Keratinocyte (primary cell): ENCODE results near the gene SH3PXD2A. TPM values are rescaled to one million over a fixed set of nuclear protein-coding genes. Genes with fewer than 3 reads are reported as not detected.

Source experiments
- DNase-seq: peaks from one replicate; pipeline ENCODE4 v3.0.0-alpha.2; 2011; ENCODE audit warnings: low read depth, missing footprints, low spot score
- FAIRE-seq: peaks from 2 replicates; lab custom pipeline; 2011; peaks lifted over from hg19 to GRCh38; lab: Jason Lieb, UNC
- H2AFZ ChIP-seq: 2 replicates; pipeline ENCODE4 v1.6.0; 2012; ENCODE audit warnings: low read length, control low read depth, inconsistent platforms; ENCODE audit not compliant: control insufficient read depth
- H3K27ac ChIP-seq: 2 replicates; pipeline ENCODE4 v1.5.1; 2011; ENCODE audit warnings: low read length; ENCODE audit not compliant: control insufficient read depth, insufficient read depth
- H3K27me3 ChIP-seq: 3 replicates; pipeline ENCODE4 v1.6.0; 2011; ENCODE audit warnings: low read length; ENCODE audit not compliant: control insufficient read depth, insufficient read depth; ENCODE audit errors: extremely low read depth
- H3K36me3 ChIP-seq, 2 experiments: 2 replicates in 1 of 2; 3 replicates in 1 of 2; pipeline ENCODE4 v1.5.1; 2011; ENCODE audit warnings: low read length in 2 of 2, mild to moderate bottlenecking in 1 of 2; ENCODE audit not compliant: control insufficient read depth in 2 of 2, insufficient read depth in 2 of 2; ENCODE audit errors: extremely low read depth in 1 of 2
- H3K4me1 ChIP-seq: 3 replicates; pipeline ENCODE4 v1.5.1; 2011; ENCODE audit warnings: low read length; ENCODE audit not compliant: control insufficient read depth, insufficient read depth; ENCODE audit errors: extremely low read depth
- H3K4me2 ChIP-seq: 3 replicates; pipeline ENCODE4 v1.6.0; 2011; ENCODE audit warnings: low read depth, low read length; ENCODE audit not compliant: control insufficient read depth, insufficient read depth; ENCODE audit errors: extremely low read depth
- H3K4me3 ChIP-seq, 3 experiments: fragments of 200-600 bp in 1 of 3; sonication (generic) in 1 of 3; 2 replicates in 2 of 3; 3 replicates in 1 of 3; pipeline ENCODE4 v1.5.1; 2011 to 2016; ENCODE audit warnings: low read length in 3 of 3, mild to moderate bottlenecking in 3 of 3, control low read depth in 2 of 3, inconsistent platforms in 1 of 3, low read depth in 1 of 3, mixed read lengths in 1 of 3, mixed run types in 1 of 3, moderate library complexity in 1 of 3; ENCODE audit not compliant: control insufficient read depth in 2 of 3, insufficient read depth in 2 of 3; ENCODE audit errors: extremely low read depth in 1 of 3
- H3K79me2 ChIP-seq: 2 replicates; pipeline ENCODE4 v1.6.0; 2012; ENCODE audit warnings: low read length; ENCODE audit not compliant: control insufficient read depth, insufficient read depth
- H3K9ac ChIP-seq: 3 replicates; pipeline ENCODE4 v1.6.0; 2011; ENCODE audit warnings: low read length; ENCODE audit not compliant: control insufficient read depth, insufficient read depth; ENCODE audit errors: extremely low read depth
- H3K9me1 ChIP-seq: 3 replicates; pipeline ENCODE4 v1.6.0; 2011; ENCODE audit warnings: low read length; ENCODE audit not compliant: control insufficient read depth, insufficient read depth; ENCODE audit errors: extremely low read depth
- H3K9me3 ChIP-seq: 2 replicates; pipeline ENCODE4 v1.5.1; 2012; ENCODE audit warnings: low read depth, low read length; ENCODE audit not compliant: control insufficient read depth
- H4K20me1 ChIP-seq: 3 replicates; pipeline ENCODE4 v1.6.0; 2011; ENCODE audit warnings: low read length; ENCODE audit not compliant: control insufficient read depth, insufficient read depth; ENCODE audit errors: extremely low read depth
- CTCF ChIP-seq, 3 experiments: IDR thresholded peaks in 1 of 3; conservative IDR thresholded peaks in 1 of 3; optimal IDR thresholded peaks in 1 of 3; 2 replicates in 2 of 3; 3 replicates in 1 of 3; pipeline versions ENCODE3 to v1.5.1; 2011; ENCODE audit warnings: low read length in 3 of 3, mild to moderate bottlenecking in 3 of 3, moderate library complexity in 2 of 3, control low read depth in 1 of 3, inconsistent platforms in 1 of 3; ENCODE audit not compliant: insufficient read depth in 2 of 3; ENCODE audit errors: extremely low read depth in 1 of 3
- EZH2 ChIP-seq: IDR thresholded peaks from one replicate; pipeline ENCODE4 v1.6.1; 2012; ENCODE audit warnings: inconsistent platforms, mild to moderate bottlenecking, low read length, moderate library complexity
- dilution Hi-C: fragments of 300-500 bp; cut with MboI; formaldehyde crosslinking; loops from one replicate; pipeline ENCODE4 v1.7.0; 2020; ENCODE audit warnings: low sequenced_read_pairs; ENCODE audit not compliant: extremely low pct_ligation_motif_present
- polyA plus RNA-seq, 5 experiments: library from polyadenylated mRNA; depleted of rRNA in 3 of 5; stranded (reverse) in 3 of 5; stranded (forward) in 1 of 5; unstranded in 1 of 5; fragments of >200 nt; gene quantifications; 1 replicate in 1 of 5; 2 replicates in 3 of 5; 3 replicates in 1 of 5; pipeline versions ENCODE4 v1.2.1 to v1.2.3, GENCODE V29; 2011 to 2012; ENCODE audit warnings: missing spikeins in 2 of 5, low read depth in 1 of 5, low replicate concordance in 1 of 5

SH3PXD2A gene
- polyA plus RNA-seq, 1 donor (not counting 4 experiments of a cell fraction or from before 2014, with no cell fraction given), result 33.9 TPM

DNA sequence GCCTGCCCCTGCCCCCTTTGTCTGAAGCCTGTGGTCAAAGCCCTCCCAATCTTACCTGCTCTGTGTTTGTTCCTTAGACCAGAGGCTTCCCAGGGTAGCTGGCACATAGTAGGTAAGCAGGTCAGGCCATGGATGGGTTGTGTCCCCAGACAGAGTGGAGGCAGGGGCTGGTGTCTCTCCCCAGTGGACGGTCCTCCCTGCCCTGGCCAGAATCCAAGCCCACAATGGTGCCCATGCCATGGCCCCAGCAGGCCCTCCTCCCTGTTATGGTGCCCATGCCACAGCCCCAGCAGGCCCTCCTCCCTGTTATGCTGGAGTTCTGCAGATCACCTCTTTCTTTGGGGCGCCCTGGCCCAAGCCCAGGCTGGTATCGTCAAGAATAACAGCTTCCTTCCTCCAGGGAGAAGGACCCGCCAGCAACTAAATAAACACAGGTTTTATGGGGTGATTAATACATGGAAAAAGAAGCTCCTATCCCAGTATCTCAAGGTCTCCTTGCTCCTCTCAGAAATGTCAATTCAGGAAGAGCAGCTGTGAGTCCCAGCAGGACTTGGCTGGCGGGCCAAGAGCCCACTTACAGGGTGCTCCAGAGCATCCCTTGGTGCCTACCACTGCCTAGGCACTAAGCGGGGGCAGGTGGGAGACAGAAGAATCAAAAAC, 279.8 kb downstream of the SH3PXD2A start:
- H3K9me3 ChIP-seq, result no peaks in the 10 kb centered on the region
- TF ChIP-seq EZH2 (no peak), CTCF (optimal IDR thresholded peaks at IDR 0.05 in 1 of 3, IDR thresholded peaks at IDR 0.05 in 1 of 3, conservative IDR thresholded peaks at IDR 0.05 in 1 of 3; ENCODE audit: extremely low read depth in 1 of 3, insufficient read depth in 2 of 3, low read length in 3 of 3) (no peak)
- H3K4me1 ChIP-seq, result no peaks in the 10 kb centered on the region
- H3K9me1 ChIP-seq, result no peaks in the 10 kb centered on the region
- H3K9ac ChIP-seq, result no peak overlapping the region
- H2AFZ ChIP-seq, result no peak overlapping the region
- H3K27me3 ChIP-seq, result peaks cover 45% of the 10 kb centered on the region
- H3K27ac ChIP-seq, result no peak overlapping the region
- no peak overlapping the region for H3K4me2 ChIP-seq
- H4K20me1 ChIP-seq, result peaks cover 5% of the 10 kb centered on the region
- H3K36me3 ChIP-seq, result no peaks in the 10 kb centered on the region
- FAIRE-seq, result no peak
- DNase-seq, result no peak
- H3K4me3 ChIP-seq, result no peak overlapping the region
- H3K79me2 ChIP-seq, result no peaks in the 10 kb centered on the region
- dilution Hi-C loops, result no loop called here

DNA sequence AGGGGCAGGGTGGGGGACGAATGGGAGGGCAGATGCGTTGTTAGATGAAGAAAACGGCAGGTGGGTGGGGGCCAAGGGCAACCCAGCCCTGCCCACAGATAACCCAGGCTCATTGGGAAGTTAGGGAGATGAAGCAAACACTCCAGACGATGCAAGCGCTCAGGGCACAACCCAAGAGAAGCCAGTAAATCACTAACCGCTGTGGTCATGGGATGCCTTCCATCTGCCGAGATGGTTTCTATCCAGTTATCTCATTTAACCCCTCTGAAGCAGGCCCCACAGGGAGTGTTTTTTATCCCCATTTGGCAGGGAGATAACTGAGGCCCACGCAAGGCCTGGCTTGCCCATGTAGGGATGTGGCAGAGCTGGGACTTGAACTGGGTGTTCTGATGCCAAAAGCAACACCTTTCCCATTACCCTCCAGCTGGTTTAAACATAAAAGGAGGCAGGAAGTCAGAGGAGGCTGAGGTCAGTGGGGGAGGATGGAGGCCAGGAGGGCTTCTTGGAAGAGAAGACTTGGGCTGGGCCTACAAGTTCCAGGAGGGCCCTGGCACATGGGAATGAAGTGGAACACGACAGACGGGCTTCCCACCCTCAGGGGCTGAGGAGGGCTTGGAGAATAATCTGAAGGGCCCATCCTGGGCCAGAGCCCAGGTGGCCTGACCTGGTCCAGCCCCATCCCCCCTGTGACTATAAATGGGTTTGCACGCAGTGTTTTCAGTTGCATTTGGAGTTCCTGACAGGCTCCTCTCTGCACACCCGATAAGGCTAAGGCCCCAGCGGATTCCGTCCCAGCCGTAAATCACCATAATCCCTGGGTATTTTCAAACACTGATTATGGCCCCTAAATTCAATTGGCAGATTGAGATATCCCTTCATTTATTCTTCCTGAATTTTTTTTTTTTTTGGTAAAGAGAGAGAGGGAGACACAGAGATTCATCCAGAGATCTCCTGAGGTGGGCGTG, 281.0 kb downstream of the SH3PXD2A start:
- Histone ChIP-seq H3K9me1 (no peaks in the 10 kb centered on the region), H4K20me1 (peaks cover 2% of the 10 kb centered on the region), H3K4me1 (no peaks in the 10 kb centered on the region), H2AFZ (no peak overlapping the region), H3K4me3 (no peak overlapping the region), H3K27ac (no peak overlapping the region), H3K36me3 (no peaks in the 10 kb centered on the region), H3K9me3 (no peaks in the 10 kb centered on the region), H3K79me2 (no peaks in the 10 kb centered on the region), H3K27me3 (peaks cover 42% of the 10 kb centered on the region), H3K4me2 (no peak overlapping the region), H3K9ac (no peak overlapping the region)
- FAIRE-seq (no peak), DNase-seq (no peak)
- no peak for TF ChIP-seq EZH2
- no peak for TF ChIP-seq CTCF (optimal IDR thresholded peaks at IDR 0.05 in 1 of 3, IDR thresholded peaks at IDR 0.05 in 1 of 3, conservative IDR thresholded peaks at IDR 0.05 in 1 of 3; ENCODE audit: extremely low read depth in 1 of 3, insufficient read depth in 2 of 3, low read length in 3 of 3)
- dilution Hi-C loops, result no loop called here
